Endothelial cell of umbilical vein (primary cell): Measurements from ENCODE around the gene PDK3. TPM values are rescaled to one million over a fixed set of nuclear protein-coding genes. Genes with fewer than 3 reads are reported as not detected.

Experiments
- BruUV-seq: library from RNA; stranded (reverse); fragments of 400-500 nt; replicated peaks from 2 replicates; lab custom pipeline; 2021; lab: Mats Ljungman, UMichigan
- CTCF ChIA-PET: fragments of 300-600, 350-600 bp; sonication (Branson Sonifier 250); formaldehyde crosslinking; loops from one replicate; lab custom pipeline; 2021; ENCODE audit warnings: antibody characterized with exemption, inconsistent platforms; lab: Charles Lee
- POLR2A ChIA-PET: fragments of 300-600, 350-600 bp; sonication (Branson Sonifier 250); formaldehyde crosslinking; loops from one replicate; lab custom pipeline; 2021; ENCODE audit warnings: antibody characterized with exemption, inconsistent platforms; lab: Charles Lee
- DNase-seq: peaks from one replicate; pipeline ENCODE4 v3.0.0-alpha.2; 2011; ENCODE audit warnings: low read depth, low spot score
- FAIRE-seq: peaks from 2 replicates; lab custom pipeline; 2011; peaks lifted over from hg19 to GRCh38; lab: Jason Lieb, UNC
- H2AFZ ChIP-seq: 2 replicates; pipeline ENCODE4 v1.6.0; 2012; ENCODE audit warnings: low read depth, low read length, control low read depth, inconsistent platforms
- H3K27ac ChIP-seq: 2 replicates; pipeline ENCODE4 v1.5.1; 2011; ENCODE audit warnings: low read depth, mild to moderate bottlenecking, control low read depth, low read length, moderate library complexity; ENCODE audit not compliant: insufficient read depth
- H3K27me3 ChIP-seq, 2 experiments: 2 replicates each; pipeline versions ENCODE4 v1.6.0 to v1.6.1; 2011; ENCODE audit warnings: low read length in 2 of 2, mixed read lengths in 1 of 2; ENCODE audit not compliant: control insufficient read depth in 2 of 2, insufficient read depth in 2 of 2
- H3K36me3 ChIP-seq, 2 experiments: 2 replicates in 1 of 2; 3 replicates in 1 of 2; pipeline ENCODE4 v1.5.1; 2011; ENCODE audit warnings: low read length in 2 of 2, mild to moderate bottlenecking in 1 of 2, moderate library complexity in 1 of 2; ENCODE audit not compliant: control insufficient read depth in 2 of 2, insufficient read depth in 2 of 2; ENCODE audit errors: extremely low read depth in 1 of 2
- H3K4me1 ChIP-seq: 3 replicates; pipeline ENCODE4 v1.5.1; 2011; ENCODE audit warnings: mild to moderate bottlenecking, low read length; ENCODE audit not compliant: control insufficient read depth, insufficient read depth; ENCODE audit errors: extremely low read depth
- H3K4me2 ChIP-seq: 2 replicates; pipeline ENCODE4 v1.6.1; 2011; ENCODE audit warnings: low read length, control low read depth, mixed read lengths; ENCODE audit not compliant: insufficient read depth
- H3K4me3 ChIP-seq, 3 experiments: fragments of 200-600 bp in 1 of 3; sonication (generic), shearing (Covaris generic) in 1 of 3; replicated peaks in 1 of 3; 2 replicates each; pipeline ENCODE4 v1.5.1; 2011 to 2016; ENCODE audit warnings: control low read depth in 3 of 3, low read length in 3 of 3, mild to moderate bottlenecking in 2 of 3, inconsistent platforms in 1 of 3, low read depth in 1 of 3, moderate library complexity in 1 of 3; ENCODE audit not compliant: insufficient read depth in 1 of 3
- H3K79me2 ChIP-seq: 2 replicates; pipeline ENCODE4 v1.6.0; 2012; ENCODE audit warnings: low read length, inconsistent platforms; ENCODE audit not compliant: control insufficient read depth, insufficient read depth
- H3K9ac ChIP-seq: replicated peaks from 2 replicates; pipeline ENCODE3; 2011; ENCODE audit warnings: low read length, control low read depth; ENCODE audit not compliant: insufficient read depth; ENCODE audit errors: extremely low read depth
- H3K9me1 ChIP-seq: replicated peaks from 3 replicates; pipeline ENCODE4 v1.6.0; 2011; ENCODE audit warnings: mild to moderate bottlenecking, low read length; ENCODE audit not compliant: control insufficient read depth, insufficient read depth; ENCODE audit errors: extremely low read depth
- H3K9me3 ChIP-seq: replicated peaks from 2 replicates; pipeline ENCODE4 v1.5.1; 2012; ENCODE audit warnings: low read length, inconsistent platforms; ENCODE audit not compliant: control insufficient read depth, insufficient read depth
- H4K20me1 ChIP-seq: replicated peaks from 2 replicates; pipeline ENCODE3; 2011; ENCODE audit warnings: mild to moderate bottlenecking, low read length; ENCODE audit not compliant: control insufficient read depth, insufficient read depth; ENCODE audit errors: extremely low read depth
- CTCF ChIP-seq, 2 donors: IDR thresholded peaks; 1 replicate in 1 of 2; 2 replicates in 1 of 2; pipeline ENCODE4 v1.5.1; 2011; ENCODE audit warnings: low read length in 2 of 2, mild to moderate bottlenecking in 2 of 2, moderate library complexity in 2 of 2, control low read depth in 1 of 2, inconsistent platforms in 1 of 2, low read depth in 1 of 2; ENCODE audit not compliant: insufficient read depth in 1 of 2; ENCODE audit errors: extremely low read depth in 1 of 2
- EZH2 ChIP-seq: IDR thresholded peaks from 2 replicates; pipeline ENCODE4 v1.6.1; 2012; ENCODE audit warnings: borderline replicate concordance, low read depth, mild to moderate bottlenecking, moderate library complexity, low read length, inconsistent platforms; ENCODE audit not compliant: severe bottlenecking
- FOS ChIP-seq: IDR thresholded peaks from 2 replicates; pipeline ENCODE4 v1.6.1; 2011; ENCODE audit warnings: mild to moderate bottlenecking, low read length, moderate library complexity, borderline replicate concordance; ENCODE audit not compliant: insufficient read depth
- GATA2 ChIP-seq: IDR thresholded peaks from 2 replicates; pipeline ENCODE4 v1.7.0; 2011; ENCODE audit warnings: low read depth, mild to moderate bottlenecking, moderate library complexity, mixed read lengths, low read length; ENCODE audit not compliant: insufficient read length, insufficient read depth
- JUN ChIP-seq: IDR thresholded peaks from 2 replicates; pipeline ENCODE4 v1.6.1; 2011; ENCODE audit warnings: borderline replicate concordance, low read depth; ENCODE audit not compliant: insufficient read length, insufficient read depth
- MAX ChIP-seq: IDR thresholded peaks from 2 replicates; pipeline ENCODE4 v1.6.1; 2011; ENCODE audit not compliant: insufficient read depth, insufficient read length
- MYC ChIP-seq: IDR thresholded peaks from one replicate; pipeline ENCODE4 v1.6.1; 2011; ENCODE audit warnings: mild to moderate bottlenecking, low read depth, low read length
- POLR2A ChIP-seq: IDR thresholded peaks from 2 replicates; pipeline ENCODE4 v1.6.1; 2012; ENCODE audit warnings: low read depth, mild to moderate bottlenecking, control low read depth, low read length
- POLR2AphosphoS5 ChIP-seq: IDR thresholded peaks from 2 replicates; pipeline ENCODE4 v1.6.1; 2012; ENCODE audit warnings: low read depth, mild to moderate bottlenecking, control low read depth, low read length, moderate library complexity; ENCODE audit not compliant: insufficient read depth
- dilution Hi-C: fragments of 300-500 bp; cut with MboI; formaldehyde crosslinking; loops from one replicate; pipeline ENCODE4 v1.15.0; 2019; ENCODE audit warnings: low sequenced_read_pairs; ENCODE audit not compliant: extremely low pct_ligation_motif_present
- intact Hi-C: fragments of 100-400 bp; cut with micrococcal nuclease; formaldehyde crosslinking; loops from one replicate; pipeline ENCODE4 v1.10.0; 2022
- polyA plus RNA-seq, 4 experiments: library from polyadenylated mRNA; depleted of rRNA in 3 of 4; stranded (reverse) in 3 of 4; unstranded in 1 of 4; fragments of >200 nt; gene quantifications; 2 replicates each; pipeline versions ENCODE4 v1.2.1 to v1.2.3, GENCODE V29; 2011 to 2012; ENCODE audit warnings: missing spikeins in 1 of 4
- total RNA-seq: library from RNA; stranded (reverse); gene quantifications from 2 replicates; pipeline ENCODE4 v1.2.3, GENCODE V29; 2021

PDK3 gene
- total and polyA plus RNA-seq, 2 donors (not counting 3 experiments of a cell fraction or from before 2014, with no cell fraction given) = 3.0 to 5.9 TPM

GRCh38 chrX:24547961-24548360 is 82.9 kb downstream of the PDK3 start:
- DNase-seq (no peak), FAIRE-seq (peak; percentile 21)
- Histone ChIP-seq H3K9me1 (no peaks in the 10 kb centered on the region), H3K9me3 (no peaks in the 10 kb centered on the region), H3K27me3 (peaks cover 0 to 6% of the 10 kb centered on the region in 2 experiments), H3K4me2 (no peak overlapping the region), H3K36me3 (no peaks in the 10 kb centered on the region), H3K4me3 (no peak overlapping the region), H3K27ac (no peak overlapping the region), H4K20me1 (no peaks in the 10 kb centered on the region), H3K4me1 (no peaks in the 10 kb centered on the region), H3K79me2 (no peaks in the 10 kb centered on the region), H3K9ac (no peak overlapping the region), H2AFZ (no peak overlapping the region)
- TF ChIP-seq POLR2A (no peak), GATA2 (no peak), EZH2 (no peak), MAX (no peak), FOS (no peak), POLR2AphosphoS5 (no peak), MYC (no peak), CTCF (IDR thresholded peaks at IDR 0.05; ENCODE audit: extremely low read depth in 1 of 2, insufficient read depth in 1 of 2, low read depth in 1 of 2, low read length in 2 of 2) (no peak), JUN (no peak)
- ChIA-PET POLR2A (no interaction called here), CTCF (interaction anchor here (0.6 kb wide), 1 partner anchor 463 kb away, joined by 3 read pairs; no protein-coding TSS in a partner anchor)
- intact Hi-C loops = no loop called here
- BruUV-seq = no TSS peak
- dilution Hi-C loops = no loop called here
